ENCODE measurements around the gene APBB2.

DNA sequence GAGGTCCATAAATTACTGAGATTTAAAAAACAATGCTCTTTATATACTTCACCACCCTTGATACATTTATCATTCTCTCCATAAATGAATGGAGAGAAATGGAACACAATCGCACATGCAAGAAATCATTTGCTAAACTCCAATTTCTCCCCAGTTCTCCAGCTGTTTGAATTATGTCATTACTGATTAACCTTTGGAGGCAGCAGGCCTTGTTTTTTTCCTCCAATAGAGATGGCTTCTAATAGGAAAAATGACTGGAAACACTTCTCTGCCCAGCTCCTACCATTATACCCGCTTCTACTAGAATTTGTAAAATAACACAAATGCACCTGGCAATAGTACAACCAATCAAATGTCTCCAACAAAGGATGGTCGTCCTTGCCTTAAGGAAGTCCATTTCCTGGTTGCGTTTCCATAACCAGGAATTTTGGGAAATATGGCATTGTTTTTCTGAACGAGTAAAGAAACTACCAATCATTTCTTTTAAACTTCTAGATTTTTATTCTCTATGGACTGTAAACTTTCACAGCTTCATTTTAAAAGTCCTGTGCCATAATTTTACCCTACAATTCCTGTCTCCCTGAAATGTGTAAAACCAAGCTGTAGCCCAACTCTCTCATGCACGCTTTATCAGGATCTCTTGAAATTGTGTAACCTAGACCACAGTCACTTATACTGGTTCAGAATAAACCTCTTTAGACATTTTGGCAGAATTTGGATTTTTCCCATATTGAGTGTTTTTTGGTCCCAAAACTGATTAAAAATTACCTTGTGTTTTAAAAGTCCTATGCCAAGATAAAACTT is 60.1 kb downstream of the APBB2 start:
- TF ChIP-seq, protein P1, sequence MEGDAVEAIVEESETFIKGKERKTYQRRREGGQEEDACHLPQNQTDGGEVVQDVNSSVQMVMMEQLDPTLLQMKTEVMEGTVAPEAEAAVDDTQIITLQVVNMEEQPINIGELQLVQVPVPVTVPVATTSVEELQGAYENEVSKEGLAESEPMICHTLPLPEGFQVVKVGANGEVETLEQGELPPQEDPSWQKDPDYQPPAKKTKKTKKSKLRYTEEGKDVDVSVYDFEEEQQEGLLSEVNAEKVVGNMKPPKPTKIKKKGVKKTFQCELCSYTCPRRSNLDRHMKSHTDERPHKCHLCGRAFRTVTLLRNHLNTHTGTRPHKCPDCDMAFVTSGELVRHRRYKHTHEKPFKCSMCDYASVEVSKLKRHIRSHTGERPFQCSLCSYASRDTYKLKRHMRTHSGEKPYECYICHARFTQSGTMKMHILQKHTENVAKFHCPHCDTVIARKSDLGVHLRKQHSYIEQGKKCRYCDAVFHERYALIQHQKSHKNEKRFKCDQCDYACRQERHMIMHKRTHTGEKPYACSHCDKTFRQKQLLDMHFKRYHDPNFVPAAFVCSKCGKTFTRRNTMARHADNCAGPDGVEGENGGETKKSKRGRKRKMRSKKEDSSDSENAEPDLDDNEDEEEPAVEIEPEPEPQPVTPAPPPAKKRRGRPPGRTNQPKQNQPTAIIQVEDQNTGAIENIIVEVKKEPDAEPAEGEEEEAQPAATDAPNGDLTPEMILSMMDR (IDR thresholded peaks at IDR 0.05): no peak
- no peak for TF ChIP-seq POLR2AphosphoS5 (IDR thresholded peaks at IDR 0.05)
- no peak for TF ChIP-seq POLR2A (IDR thresholded peaks at IDR 0.05)
- no peak for TF ChIP-seq EP300 (IDR thresholded peaks at IDR 0.05)
